Osteocyte (in vitro differentiated cells): ENCODE measurements around the gene PIWIL4. TPM values are rescaled to one million over a fixed set of nuclear protein-coding genes. Genes with fewer than 3 reads are reported as not detected.
"Not testable (repeated sequence)": the region's sequence is repeated elsewhere in the genome, so short reads cannot be mapped to it uniquely, and the experiment has no call there.

Experiments used
- DNase-seq: peaks from one replicate; pipeline ENCODE4 v3.0.0; 2021; ENCODE audit warnings: mixed read lengths; ENCODE audit not compliant: unreplicated experiment; ENCODE audit errors: extremely low spot score
- H3K27ac Mint-ChIP-seq: one replicate; pipeline ENCODE4 v1.8.0; 2021; ENCODE audit warnings: mild to moderate bottlenecking, mixed read lengths; ENCODE audit not compliant: unreplicated experiment
- H3K27me3 Mint-ChIP-seq: one replicate; pipeline ENCODE4 v1.8.0; 2021; ENCODE audit warnings: mixed read lengths; ENCODE audit not compliant: unreplicated experiment
- H3K36me3 Mint-ChIP-seq: one replicate; pipeline ENCODE4 v1.8.0; 2021; ENCODE audit warnings: mixed read lengths; ENCODE audit not compliant: unreplicated experiment
- H3K4me1 Mint-ChIP-seq: one replicate; pipeline ENCODE4 v1.8.0; 2021; ENCODE audit warnings: mixed read lengths; ENCODE audit not compliant: unreplicated experiment
- H3K4me3 Mint-ChIP-seq: one replicate; pipeline ENCODE4 v1.8.0; 2021; ENCODE audit warnings: mild to moderate bottlenecking, moderate library complexity, mixed read lengths; ENCODE audit not compliant: unreplicated experiment
- H3K9me3 Mint-ChIP-seq: one replicate; pipeline ENCODE4 v1.8.0; 2021; ENCODE audit warnings: mixed read lengths; ENCODE audit not compliant: unreplicated experiment
- total RNA-seq: library from RNA; stranded (reverse); gene quantifications from 2 replicates; pipeline ENCODE4 v1.2.1, GENCODE V29; 2021
- TF ChIP-seq, protein P1 (sequence below): fragments of 200-600 bp; sonication (generic); IDR thresholded peaks from 2 replicates; pipeline ENCODE4 v1.5.0; 2021; ENCODE audit warnings: antibody characterized with exemption, mild to moderate bottlenecking, moderate library complexity

The PIWIL4 gene
- total RNA-seq, 1 donor from 2014 or later: 1.2 TPM

DNA sequence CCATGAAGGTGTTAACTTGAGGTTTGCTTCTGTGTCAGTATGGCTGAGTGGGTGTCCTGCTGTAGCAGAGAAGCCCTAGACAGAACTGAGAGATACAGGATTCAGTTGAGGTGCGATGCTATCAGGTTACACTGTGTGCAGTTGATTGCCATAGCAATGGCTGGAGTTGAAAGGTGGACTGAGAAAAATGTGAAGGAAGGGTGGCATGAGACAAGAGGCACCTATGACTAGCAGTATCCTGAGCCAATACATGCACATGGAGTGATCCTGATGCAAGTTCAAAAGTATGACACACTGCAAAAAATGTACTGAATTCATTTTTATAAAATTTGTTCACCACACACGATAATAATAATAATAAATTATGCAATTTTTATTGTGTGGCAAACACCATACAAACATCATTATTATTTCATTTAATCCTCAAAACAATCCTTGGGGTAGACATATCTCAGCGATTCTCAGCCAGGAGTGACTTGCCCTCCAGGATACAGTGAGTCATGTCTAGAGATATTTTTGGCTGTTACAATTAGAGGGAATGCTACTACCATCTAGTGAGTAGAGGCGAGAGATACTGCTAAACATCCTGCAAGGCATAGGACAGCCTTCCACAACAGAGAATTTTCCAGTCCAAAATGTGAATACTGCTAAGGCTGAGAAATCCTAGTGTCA lies 3.9 kb upstream of the PIWIL4 start:
- Mint-ChIP-seq H3K4me1 (peaks cover 5% of the 10 kb centered on the region), H3K9me3 (no peaks in the 10 kb centered on the region), H3K36me3 (no peaks in the 10 kb centered on the region), H3K4me3 (no peak overlapping the region), H3K27me3 (no peaks in the 10 kb centered on the region), H3K27ac (no peak overlapping the region)
- no peak for DNase-seq
- TF ChIP-seq, protein P1, sequence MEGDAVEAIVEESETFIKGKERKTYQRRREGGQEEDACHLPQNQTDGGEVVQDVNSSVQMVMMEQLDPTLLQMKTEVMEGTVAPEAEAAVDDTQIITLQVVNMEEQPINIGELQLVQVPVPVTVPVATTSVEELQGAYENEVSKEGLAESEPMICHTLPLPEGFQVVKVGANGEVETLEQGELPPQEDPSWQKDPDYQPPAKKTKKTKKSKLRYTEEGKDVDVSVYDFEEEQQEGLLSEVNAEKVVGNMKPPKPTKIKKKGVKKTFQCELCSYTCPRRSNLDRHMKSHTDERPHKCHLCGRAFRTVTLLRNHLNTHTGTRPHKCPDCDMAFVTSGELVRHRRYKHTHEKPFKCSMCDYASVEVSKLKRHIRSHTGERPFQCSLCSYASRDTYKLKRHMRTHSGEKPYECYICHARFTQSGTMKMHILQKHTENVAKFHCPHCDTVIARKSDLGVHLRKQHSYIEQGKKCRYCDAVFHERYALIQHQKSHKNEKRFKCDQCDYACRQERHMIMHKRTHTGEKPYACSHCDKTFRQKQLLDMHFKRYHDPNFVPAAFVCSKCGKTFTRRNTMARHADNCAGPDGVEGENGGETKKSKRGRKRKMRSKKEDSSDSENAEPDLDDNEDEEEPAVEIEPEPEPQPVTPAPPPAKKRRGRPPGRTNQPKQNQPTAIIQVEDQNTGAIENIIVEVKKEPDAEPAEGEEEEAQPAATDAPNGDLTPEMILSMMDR: peak; percentile 55

DNA sequence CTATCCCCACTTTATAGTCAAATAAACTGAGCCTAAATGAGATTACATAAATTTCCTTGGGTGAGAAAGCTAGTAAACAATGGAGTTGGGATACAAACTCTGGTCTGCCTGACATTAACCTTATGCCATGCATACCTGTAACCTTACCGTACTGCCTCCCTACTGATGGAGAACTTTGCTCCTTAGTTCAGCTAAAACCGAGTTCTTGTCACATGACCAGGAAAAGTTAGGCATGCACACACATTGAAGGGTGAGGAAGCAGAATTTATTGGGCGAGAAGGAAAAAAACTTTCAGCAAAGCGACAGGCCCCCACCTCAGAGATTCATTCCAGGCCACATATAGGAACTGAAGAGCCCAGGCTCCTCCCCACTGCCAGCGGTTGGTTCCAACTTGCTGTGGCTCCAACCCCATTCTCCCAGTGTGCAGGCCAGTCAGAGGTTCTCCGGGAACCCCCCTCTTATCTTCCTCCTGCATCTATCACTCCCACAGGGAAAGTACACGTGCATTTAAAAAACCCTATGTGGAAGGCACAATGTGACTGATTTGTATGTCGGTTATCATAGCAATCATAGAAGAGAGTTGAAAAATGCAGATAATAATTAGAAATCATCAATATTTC lies 3.2 kb upstream of the PIWIL4 start:
- Mint-ChIP-seq H3K9me3 (no peaks in the 10 kb centered on the region), H3K27ac (no peak overlapping the region), H3K4me1 (peaks cover 5% of the 10 kb centered on the region), H3K27me3 (no peaks in the 10 kb centered on the region), H3K36me3 (no peaks in the 10 kb centered on the region), H3K4me3 (no peak overlapping the region)
- DNase-seq: no peak
- TF ChIP-seq, protein P1: no peak

DNA sequence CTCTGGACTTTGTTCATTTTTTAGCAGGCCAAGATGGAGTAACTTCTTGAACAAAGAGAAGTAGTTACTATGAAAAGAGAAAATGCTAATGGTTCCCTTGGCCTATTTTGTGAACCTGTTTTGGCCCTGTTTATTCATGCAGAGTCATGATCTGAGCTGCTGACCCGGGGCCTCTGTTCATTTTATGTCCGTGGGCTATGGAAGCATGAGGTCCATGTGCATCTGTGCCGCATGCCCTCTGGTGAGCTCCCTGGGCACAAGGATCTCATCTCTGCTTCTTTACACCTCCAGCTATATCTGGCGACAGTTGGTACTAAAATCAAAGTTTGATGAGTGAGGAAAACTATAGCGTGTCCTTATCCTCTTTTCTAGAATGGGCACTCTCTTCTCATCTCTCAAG lies 1.0 kb downstream of the PIWIL4 start:
- no peak for DNase-seq
- H3K4me3 Mint-ChIP-seq: no peak overlapping the region

DNA sequence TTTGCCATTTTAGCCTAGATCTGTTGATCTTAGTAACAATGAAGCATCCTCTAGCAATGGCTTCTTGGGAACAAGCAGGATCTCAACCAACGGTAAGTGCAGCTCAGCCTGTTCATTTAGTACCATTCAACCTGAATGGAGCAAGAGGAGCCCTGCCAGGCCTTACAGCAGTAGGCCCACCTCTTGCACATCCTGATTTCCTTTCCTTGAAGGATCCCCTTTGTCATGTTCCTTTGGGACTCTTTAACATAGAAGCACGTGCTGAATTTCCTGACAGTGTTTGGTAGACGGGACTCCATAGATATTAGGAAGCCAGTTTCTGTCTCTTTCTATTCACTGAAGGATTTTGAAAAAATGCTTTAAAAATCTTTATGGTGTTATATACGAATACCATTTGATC lies 1.5 kb downstream of the PIWIL4 start:
- H3K4me1 Mint-ChIP-seq: peaks cover under 1% of the 10 kb centered on the region
- H3K9me3 Mint-ChIP-seq: no peaks in the 10 kb centered on the region
- no peak overlapping the region for H3K27ac Mint-ChIP-seq
- DNase-seq: no peak
- no peak overlapping the region for H3K4me3 Mint-ChIP-seq
- TF ChIP-seq, protein P1: no peak
- H3K36me3 Mint-ChIP-seq: no peaks in the 10 kb centered on the region
- H3K27me3 Mint-ChIP-seq: no peaks in the 10 kb centered on the region

More for the DNA sequence above, 1.0 kb downstream of the PIWIL4 start:
- H3K9me3 Mint-ChIP-seq: no peaks in the 10 kb centered on the region
- no peaks in the 10 kb centered on the region for H3K36me3 Mint-ChIP-seq
- no peak overlapping the region for H3K27ac Mint-ChIP-seq
- H3K27me3 Mint-ChIP-seq: no peaks in the 10 kb centered on the region
- peaks cover under 1% of the 10 kb centered on the region for H3K4me1 Mint-ChIP-seq
- TF ChIP-seq, protein P1: no peak

DNA sequence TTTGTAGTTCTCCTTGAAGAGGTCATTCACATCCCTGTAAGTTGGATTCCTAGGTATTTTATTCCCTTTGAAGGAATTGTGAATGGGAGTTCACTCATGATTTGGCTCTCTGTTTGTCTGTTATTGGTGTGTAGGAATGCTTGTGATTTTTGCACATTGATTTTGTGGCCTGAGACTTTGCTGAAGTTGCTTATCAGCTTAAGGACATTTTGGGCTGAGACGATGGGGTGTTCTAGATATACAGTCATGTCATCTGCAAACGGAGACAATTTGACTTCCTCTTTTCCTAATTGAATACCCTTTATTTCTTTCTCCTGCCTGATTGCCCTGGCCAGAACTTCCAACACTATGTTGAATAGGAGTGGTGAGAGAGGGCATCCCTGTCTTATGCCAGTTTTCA lies 5.8 kb downstream of the PIWIL4 start:
- H3K36me3 Mint-ChIP-seq, H3K9me3 Mint-ChIP-seq, H3K27ac Mint-ChIP-seq, H3K4me3 Mint-ChIP-seq, H3K27me3 Mint-ChIP-seq, DNase-seq: not testable (repeated sequence)
- H3K4me1 Mint-ChIP-seq: peaks cover 20% of the 10 kb centered on the region
